Keratinocyte (primary cell): ENCODE data around the gene BTBD6. TPM values are rescaled to one million over a fixed set of nuclear protein-coding genes. Genes with fewer than 3 reads are reported as not detected.

Experiments
- DNase-seq: peaks from one replicate; pipeline ENCODE4 v3.0.0-alpha.2; 2011; ENCODE audit warnings: low read depth, missing footprints, low spot score
- FAIRE-seq: peaks from 2 replicates; lab custom pipeline; 2011; peaks lifted over from hg19 to GRCh38; lab: Jason Lieb, UNC
- H2AFZ ChIP-seq: 2 replicates; pipeline ENCODE4 v1.6.0; 2012; ENCODE audit warnings: low read length, control low read depth, inconsistent platforms; ENCODE audit not compliant: control insufficient read depth
- H3K27ac ChIP-seq: 2 replicates; pipeline ENCODE4 v1.5.1; 2011; ENCODE audit warnings: low read length; ENCODE audit not compliant: control insufficient read depth, insufficient read depth
- H3K27me3 ChIP-seq: 3 replicates; pipeline ENCODE4 v1.6.0; 2011; ENCODE audit warnings: low read length; ENCODE audit not compliant: control insufficient read depth, insufficient read depth; ENCODE audit errors: extremely low read depth
- H3K36me3 ChIP-seq, 2 experiments: 2 replicates in 1 of 2; 3 replicates in 1 of 2; pipeline ENCODE4 v1.5.1; 2011; ENCODE audit warnings: low read length in 2 of 2, mild to moderate bottlenecking in 1 of 2; ENCODE audit not compliant: control insufficient read depth in 2 of 2, insufficient read depth in 2 of 2; ENCODE audit errors: extremely low read depth in 1 of 2
- H3K4me1 ChIP-seq: 3 replicates; pipeline ENCODE4 v1.5.1; 2011; ENCODE audit warnings: low read length; ENCODE audit not compliant: control insufficient read depth, insufficient read depth; ENCODE audit errors: extremely low read depth
- H3K4me2 ChIP-seq: 3 replicates; pipeline ENCODE4 v1.6.0; 2011; ENCODE audit warnings: low read depth, low read length; ENCODE audit not compliant: control insufficient read depth, insufficient read depth; ENCODE audit errors: extremely low read depth
- H3K4me3 ChIP-seq, 3 experiments: fragments of 200-600 bp in 1 of 3; sonication (generic) in 1 of 3; 2 replicates in 2 of 3; 3 replicates in 1 of 3; pipeline ENCODE4 v1.5.1; 2011 to 2016; ENCODE audit warnings: low read length in 3 of 3, mild to moderate bottlenecking in 3 of 3, control low read depth in 2 of 3, inconsistent platforms in 1 of 3, low read depth in 1 of 3, mixed read lengths in 1 of 3, mixed run types in 1 of 3, moderate library complexity in 1 of 3; ENCODE audit not compliant: control insufficient read depth in 2 of 3, insufficient read depth in 2 of 3; ENCODE audit errors: extremely low read depth in 1 of 3
- H3K79me2 ChIP-seq: 2 replicates; pipeline ENCODE4 v1.6.0; 2012; ENCODE audit warnings: low read length; ENCODE audit not compliant: control insufficient read depth, insufficient read depth
- H3K9ac ChIP-seq: 3 replicates; pipeline ENCODE4 v1.6.0; 2011; ENCODE audit warnings: low read length; ENCODE audit not compliant: control insufficient read depth, insufficient read depth; ENCODE audit errors: extremely low read depth
- H3K9me1 ChIP-seq: 3 replicates; pipeline ENCODE4 v1.6.0; 2011; ENCODE audit warnings: low read length; ENCODE audit not compliant: control insufficient read depth, insufficient read depth; ENCODE audit errors: extremely low read depth
- H3K9me3 ChIP-seq: 2 replicates; pipeline ENCODE4 v1.5.1; 2012; ENCODE audit warnings: low read depth, low read length; ENCODE audit not compliant: control insufficient read depth
- H4K20me1 ChIP-seq: 3 replicates; pipeline ENCODE4 v1.6.0; 2011; ENCODE audit warnings: low read length; ENCODE audit not compliant: control insufficient read depth, insufficient read depth; ENCODE audit errors: extremely low read depth
- CTCF ChIP-seq, 3 experiments: IDR thresholded peaks in 1 of 3; conservative IDR thresholded peaks in 1 of 3; optimal IDR thresholded peaks in 1 of 3; 2 replicates in 2 of 3; 3 replicates in 1 of 3; pipeline versions ENCODE3 to v1.5.1; 2011; ENCODE audit warnings: low read length in 3 of 3, mild to moderate bottlenecking in 3 of 3, moderate library complexity in 2 of 3, control low read depth in 1 of 3, inconsistent platforms in 1 of 3; ENCODE audit not compliant: insufficient read depth in 2 of 3; ENCODE audit errors: extremely low read depth in 1 of 3
- EZH2 ChIP-seq: IDR thresholded peaks from one replicate; pipeline ENCODE4 v1.6.1; 2012; ENCODE audit warnings: inconsistent platforms, mild to moderate bottlenecking, low read length, moderate library complexity
- dilution Hi-C: fragments of 300-500 bp; cut with MboI; formaldehyde crosslinking; loops from one replicate; pipeline ENCODE4 v1.7.0; 2020; ENCODE audit warnings: low sequenced_read_pairs; ENCODE audit not compliant: extremely low pct_ligation_motif_present
- polyA plus RNA-seq, 5 experiments: library from polyadenylated mRNA; depleted of rRNA in 3 of 5; stranded (reverse) in 3 of 5; stranded (forward) in 1 of 5; unstranded in 1 of 5; fragments of >200 nt; gene quantifications; 1 replicate in 1 of 5; 2 replicates in 3 of 5; 3 replicates in 1 of 5; pipeline versions ENCODE4 v1.2.1 to v1.2.3, GENCODE V29; 2011 to 2012; ENCODE audit warnings: missing spikeins in 2 of 5, low read depth in 1 of 5, low replicate concordance in 1 of 5

BTBD6 gene
- polyA plus RNA-seq, 1 donor (not counting 4 experiments of a cell fraction or from before 2014, with no cell fraction given): 22.2 TPM

GRCh38 chr14:105241641-105242040 lies 6.7 kb upstream of the BTBD6 start:
- H2AFZ ChIP-seq: no peak overlapping the region
- dilution Hi-C loops: no loop called here
- H3K27ac ChIP-seq: no peak overlapping the region
- no peak overlapping the region for H3K9ac ChIP-seq
- H3K27me3 ChIP-seq: no peaks in the 10 kb centered on the region
- H3K4me2 ChIP-seq: no peak overlapping the region
- FAIRE-seq (no peak), DNase-seq (no peak)
- H3K79me2 ChIP-seq: peaks cover 11% of the 10 kb centered on the region
- H3K4me1 ChIP-seq: no peaks in the 10 kb centered on the region
- H3K9me1 ChIP-seq: no peaks in the 10 kb centered on the region
- H3K36me3 ChIP-seq: peaks cover 2 to 3% of the 10 kb centered on the region in 2 experiments
- H3K4me3 ChIP-seq: no peak overlapping the region
- no peaks in the 10 kb centered on the region for H4K20me1 ChIP-seq
- no peak for TF ChIP-seq EZH2
- TF ChIP-seq CTCF (optimal IDR thresholded peaks at IDR 0.05 in 1 of 3, IDR thresholded peaks at IDR 0.05 in 1 of 3, conservative IDR thresholded peaks at IDR 0.05 in 1 of 3; ENCODE audit: extremely low read depth in 1 of 3, insufficient read depth in 2 of 3, low read length in 3 of 3): no peak
- H3K9me3 ChIP-seq: no peaks in the 10 kb centered on the region

- H4K20me1 ChIP-seq: no peaks in the 10 kb centered on the region
- no peaks in the 10 kb centered on the region for H3K27me3 ChIP-seq
- dilution Hi-C loops: no loop called here
- FAIRE-seq: no peak
- no peak overlapping the region for H3K27ac ChIP-seq
- no peak overlapping the region for H2AFZ ChIP-seq
- H3K9me1 ChIP-seq: no peaks in the 10 kb centered on the region
- peaks cover 16% of the 10 kb centered on the region for H3K79me2 ChIP-seq
- peaks cover 7% of the 10 kb centered on the region for H3K4me1 ChIP-seq
- H3K4me2 ChIP-seq: no peak overlapping the region
- peaks cover 2 to 6% of the 10 kb centered on the region in 2 experiments for H3K36me3 ChIP-seq
- DNase-seq: no peak
- H3K9me3 ChIP-seq: no peaks in the 10 kb centered on the region
- H3K4me3 ChIP-seq: no peak overlapping the region
- TF ChIP-seq CTCF (optimal IDR thresholded peaks at IDR 0.05 in 1 of 3, IDR thresholded peaks at IDR 0.05 in 1 of 3, conservative IDR thresholded peaks at IDR 0.05 in 1 of 3; ENCODE audit: extremely low read depth in 1 of 3, insufficient read depth in 2 of 3, low read length in 3 of 3) (no peak), EZH2 (no peak)
- no peak overlapping the region for H3K9ac ChIP-seq
These were observed 4.0 kb upstream of the BTBD6 start for GRCh38 chr14:105244334-105244733.
